NCI-H1436 treated with DMSO at 0.1 percent for 48 hours (cell line): Measurements from ENCODE around the gene GLG1.

Experiments used
- DNase-seq: peaks from one replicate; lab custom pipeline; 2025; lab: John Stamatoyannopoulos, UW

The GLG1 gene

DNA sequence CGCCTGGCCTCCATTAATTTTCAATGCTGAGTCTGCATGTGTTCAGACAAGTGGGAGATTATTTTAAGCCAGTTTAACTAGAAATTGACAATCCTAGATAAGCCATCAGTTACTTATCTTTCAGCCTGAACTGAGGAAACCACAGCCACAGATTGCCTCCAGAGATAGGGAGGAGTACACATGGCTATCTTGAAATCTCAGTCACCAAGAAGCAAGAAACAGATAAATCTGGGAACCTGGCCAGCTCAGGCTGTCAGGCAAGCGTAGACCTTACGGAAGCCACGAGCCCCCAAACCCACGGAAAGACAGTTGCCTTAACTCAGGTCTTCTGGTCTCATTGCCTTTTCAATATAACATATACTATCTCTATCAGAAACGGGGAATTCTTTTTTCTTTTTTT, 2.0 kb upstream of the GLG1 start:
- DNase-seq: no peak

DNA sequence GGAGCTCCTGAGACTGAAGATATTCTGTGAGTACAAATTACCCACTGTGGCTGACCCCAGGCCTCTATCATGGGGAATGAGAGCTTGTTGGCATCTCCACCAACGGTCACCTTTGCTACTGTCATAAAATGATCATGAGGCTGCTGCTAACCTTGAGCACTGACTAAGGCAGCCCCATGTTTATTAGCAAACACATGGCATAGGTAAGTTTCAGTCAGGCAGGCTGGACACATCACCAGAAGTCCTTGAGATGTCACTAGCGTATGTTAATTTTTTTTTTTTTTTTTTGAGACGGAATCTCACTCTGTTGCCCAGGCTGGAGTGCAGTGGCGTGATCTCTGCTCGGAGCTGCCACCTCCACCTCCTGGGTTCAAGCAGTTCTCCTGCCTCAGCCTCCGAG, 1.5 kb upstream of the GLG1 start:
- no peak for DNase-seq

DNA sequence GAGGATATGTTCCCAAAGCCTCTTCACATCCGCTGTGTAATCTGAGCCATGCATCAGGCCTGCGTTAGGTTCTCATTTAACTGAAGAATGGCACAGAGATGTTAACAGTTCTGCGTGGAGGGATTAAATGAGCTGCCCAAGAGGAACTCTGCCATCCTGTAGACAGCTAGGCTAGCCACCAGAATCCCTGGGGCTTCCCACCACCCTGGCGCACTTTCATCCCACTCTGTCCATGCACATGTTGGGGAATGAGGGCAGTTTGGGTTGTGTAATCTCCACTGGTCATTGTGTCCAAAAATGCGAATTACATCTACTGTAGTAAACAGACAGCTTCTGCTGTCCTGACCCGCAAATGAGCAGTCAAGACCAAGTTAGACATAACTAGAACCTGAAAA, 1.0 kb upstream of the GLG1 start:
- DNase-seq: no peak

DNA sequence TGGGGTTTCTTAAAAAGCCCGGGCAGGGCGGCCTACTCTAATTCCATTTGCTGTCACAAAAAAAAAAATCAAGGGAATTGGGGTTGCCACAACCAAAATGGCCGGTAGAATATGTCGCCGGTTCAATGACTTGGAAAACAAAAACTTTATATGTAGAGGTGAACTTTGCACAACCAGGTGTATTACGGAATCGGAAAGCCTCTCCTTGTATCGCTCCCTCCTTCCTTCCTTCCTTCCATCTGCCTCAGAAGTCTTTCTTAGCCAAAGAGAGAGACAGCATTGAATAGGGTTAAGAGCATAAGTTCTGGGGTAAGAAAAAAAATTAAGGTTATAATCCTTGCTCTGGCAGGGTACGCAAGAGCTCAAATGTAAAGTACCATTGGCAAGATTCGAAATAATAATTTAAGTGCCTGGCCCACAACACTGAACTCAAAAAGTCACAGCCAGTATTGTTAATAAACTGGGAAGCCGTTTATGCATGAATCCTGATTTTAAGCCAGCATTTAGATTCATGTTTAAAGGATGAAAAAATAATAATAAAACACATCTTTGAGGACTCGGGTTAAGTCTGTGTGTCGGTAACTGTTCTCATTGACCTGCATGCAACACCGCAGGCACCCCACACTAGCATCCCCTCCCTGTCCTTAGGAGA, 522 bp upstream of the GLG1 start:
- no peak for DNase-seq

DNA sequence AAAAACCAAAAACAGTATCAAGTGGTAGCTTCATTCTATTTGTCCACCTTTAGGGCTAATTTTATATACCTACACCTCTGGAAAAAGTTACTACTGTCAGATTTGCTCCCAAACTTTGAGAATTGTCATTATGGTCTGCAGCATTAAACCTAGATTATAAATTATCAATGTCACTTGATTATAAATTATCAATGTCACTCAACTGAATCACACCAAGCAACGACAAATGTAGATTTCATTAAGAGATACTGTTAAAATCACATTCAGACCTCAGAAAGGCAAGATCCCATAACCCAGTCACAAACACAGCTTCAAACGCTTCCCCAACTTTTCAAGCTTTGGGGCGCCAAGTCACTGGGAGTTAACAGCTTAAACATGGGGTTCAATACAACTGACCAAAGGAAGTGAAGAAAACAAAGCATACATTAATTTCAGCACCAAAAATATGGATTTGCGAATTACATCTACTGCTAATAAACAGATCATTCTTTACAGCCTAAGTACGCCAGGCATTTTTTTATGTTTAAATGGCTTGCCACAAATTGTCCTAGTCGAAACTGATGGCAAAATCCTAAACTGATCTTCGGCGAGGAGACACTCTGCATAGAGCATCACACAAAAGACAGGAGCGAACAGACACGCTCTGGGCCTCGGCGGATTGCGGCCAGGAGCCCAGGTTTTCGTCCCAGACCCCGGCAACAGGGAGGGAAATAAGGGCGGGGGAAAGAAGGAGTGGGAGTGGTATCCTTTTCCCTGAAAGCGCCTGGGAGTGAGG, 981 bp downstream of the GLG1 start:
- DNase-seq: no peak

DNA sequence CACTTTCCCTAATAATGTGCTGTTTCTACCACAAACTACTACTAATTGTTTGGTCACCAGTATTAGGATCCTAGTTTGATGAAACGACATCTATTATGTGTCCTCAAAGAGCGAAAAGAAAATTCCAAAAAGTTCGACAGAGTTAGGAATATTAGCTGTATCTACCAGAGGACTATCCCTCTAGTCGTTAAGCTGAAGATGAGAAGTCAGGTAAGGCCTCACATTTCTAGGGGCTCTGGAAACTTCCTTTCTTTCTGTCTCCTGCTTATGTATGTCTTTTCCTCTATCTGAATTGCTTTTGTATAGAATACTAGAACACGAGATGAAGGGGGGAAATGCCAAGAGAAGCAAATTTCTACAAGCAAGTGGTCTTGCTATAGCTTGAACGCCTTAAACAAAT, 1.6 kb downstream of the GLG1 start:
- DNase-seq: no peak

DNA sequence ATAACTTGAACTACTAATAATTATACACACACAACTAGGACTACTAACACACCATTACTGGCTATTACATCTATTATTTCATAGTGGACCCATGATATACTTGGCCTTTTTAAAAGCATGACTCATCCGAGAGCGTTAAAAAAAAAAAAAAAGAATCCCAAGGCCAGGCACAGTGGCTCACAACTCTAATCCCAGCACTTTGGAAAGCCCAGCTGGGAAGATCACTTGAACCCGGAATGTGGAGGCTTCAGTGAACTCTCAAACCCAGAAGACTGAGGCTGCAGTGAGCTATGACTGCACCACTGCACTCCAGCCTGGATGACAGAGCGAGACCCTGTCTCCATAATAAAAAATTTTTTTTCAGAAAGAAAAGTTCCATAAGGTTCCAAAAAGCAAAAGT, 3.1 kb downstream of the GLG1 start:
- no peak for DNase-seq

DNA sequence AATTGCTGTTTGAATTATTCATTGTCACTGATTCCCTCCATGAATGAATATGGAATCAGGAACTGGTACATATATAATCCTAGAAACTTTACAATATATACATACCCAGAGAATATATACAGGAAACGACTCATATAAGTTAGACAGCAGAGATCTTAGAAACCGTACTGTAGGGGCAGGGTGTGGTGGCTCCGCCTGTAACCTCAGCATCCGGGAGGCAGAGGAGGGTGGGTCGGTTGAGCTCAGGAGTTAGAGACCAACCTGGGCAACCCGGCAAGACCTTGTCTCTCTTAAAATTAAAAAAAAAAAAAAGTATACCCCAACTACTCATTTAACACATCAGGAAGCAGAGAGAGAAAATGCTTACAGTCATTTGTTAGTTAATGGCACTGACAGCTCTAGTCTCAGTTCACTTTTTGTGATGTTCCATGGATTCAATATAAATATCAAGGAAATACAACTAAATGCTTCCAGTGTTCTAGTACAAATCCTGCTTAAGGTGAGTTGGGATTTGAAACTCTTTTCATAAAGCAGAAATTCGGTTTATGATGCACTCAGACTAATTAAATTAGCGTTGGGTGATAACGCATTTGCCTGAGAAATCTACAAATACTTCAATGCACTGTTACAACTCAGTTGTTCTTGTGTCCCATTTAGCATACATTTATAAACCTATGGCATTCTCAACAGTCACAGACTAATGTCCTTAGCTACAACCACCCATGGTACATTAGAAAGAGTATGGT, 5.6 kb downstream of the GLG1 start:
- DNase-seq: no peak

DNA sequence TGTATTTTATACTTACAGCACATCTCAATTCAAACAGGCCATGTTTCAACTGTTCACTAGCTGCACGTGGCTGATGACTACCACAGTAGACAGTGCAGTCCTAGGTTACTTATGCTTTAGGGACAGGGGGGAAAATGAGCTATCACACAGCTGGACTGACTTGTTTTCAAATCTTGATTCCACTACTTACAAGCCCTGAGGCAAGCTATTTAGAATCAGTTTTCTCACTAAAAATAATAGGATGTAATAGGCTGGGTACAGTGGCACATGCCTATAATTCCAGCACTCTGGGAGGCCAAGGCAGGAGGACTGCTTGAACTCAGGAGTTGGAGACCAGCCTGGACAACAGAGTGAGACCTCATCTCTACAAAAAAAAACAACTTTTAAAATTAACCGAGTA, 10.3 kb downstream of the GLG1 start:
- DNase-seq: no peak

DNA sequence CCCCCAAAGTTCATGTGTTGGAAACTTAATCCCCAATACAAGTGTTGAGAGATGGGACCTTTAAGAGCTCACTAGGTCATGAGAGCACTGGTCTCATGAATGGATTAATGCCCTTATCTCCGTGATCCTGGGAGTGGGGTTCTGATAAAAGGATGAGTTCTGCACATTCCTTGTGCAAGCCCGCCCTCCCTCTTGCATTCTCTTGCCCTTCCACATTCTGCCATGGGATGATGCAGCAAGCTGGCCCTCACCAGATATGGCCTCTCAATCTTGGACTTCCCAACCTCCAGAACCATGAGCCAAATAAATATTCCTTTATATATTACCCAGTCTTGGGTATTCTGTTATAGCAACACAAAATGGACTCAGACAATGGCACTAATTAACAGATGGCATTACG, 14.1 kb downstream of the GLG1 start:
- DNase-seq: no peak

DNA sequence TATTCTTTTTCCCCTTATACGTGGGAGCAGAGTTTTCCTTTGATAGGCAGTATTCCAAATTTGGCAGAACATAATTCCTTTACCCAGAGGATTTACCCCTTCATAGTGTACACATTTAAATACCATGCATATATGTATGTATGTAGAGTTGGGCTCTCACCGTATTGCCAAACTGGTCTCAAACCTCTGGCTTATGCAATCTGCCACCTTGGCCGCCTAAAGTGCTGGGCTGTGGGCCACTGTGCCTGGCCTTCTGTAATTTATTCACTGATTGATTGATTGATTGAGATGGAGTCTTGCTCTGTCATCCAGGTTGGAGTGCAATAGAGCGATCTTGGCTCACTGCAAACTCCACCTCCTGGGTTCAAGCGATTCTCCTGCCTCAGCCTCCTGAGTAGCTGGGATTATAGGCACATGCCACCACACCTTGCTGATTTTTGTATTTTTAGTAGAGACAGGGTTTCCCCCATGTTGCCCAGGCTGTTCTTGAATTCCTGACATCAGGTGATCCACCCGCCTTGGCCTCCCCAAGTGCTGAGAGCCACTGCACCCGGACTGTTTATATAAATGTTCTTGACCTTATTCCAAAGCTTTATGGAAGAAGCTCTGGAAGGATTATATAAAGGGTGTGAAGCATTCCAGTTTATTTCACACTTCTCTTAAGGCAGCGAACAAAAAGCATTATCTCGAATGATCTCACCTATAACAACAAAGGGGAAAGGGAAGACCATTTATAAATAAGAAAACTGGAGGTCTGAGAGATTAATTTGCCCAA, 14.9 kb downstream of the GLG1 start:
- DNase-seq: no peak

DNA sequence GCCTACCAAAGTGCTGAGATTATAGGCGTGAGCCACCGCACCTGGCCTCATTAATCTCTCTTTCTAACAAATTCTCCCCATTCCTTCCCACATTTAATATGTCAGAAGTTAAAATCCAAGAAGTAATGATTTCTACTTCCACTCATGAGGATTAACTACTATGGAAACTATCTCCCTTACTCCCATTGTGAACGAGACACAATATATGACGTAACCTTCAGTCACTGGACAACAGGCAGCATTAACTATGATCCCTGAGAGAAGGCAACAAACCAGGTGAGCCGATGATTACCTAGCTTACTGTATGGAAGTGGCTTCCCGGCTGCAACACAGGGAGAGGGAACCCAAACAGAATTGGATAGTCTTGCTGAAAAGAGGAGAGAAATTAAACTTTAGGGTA, 20.0 kb downstream of the GLG1 start:
- DNase-seq: no peak

DNA sequence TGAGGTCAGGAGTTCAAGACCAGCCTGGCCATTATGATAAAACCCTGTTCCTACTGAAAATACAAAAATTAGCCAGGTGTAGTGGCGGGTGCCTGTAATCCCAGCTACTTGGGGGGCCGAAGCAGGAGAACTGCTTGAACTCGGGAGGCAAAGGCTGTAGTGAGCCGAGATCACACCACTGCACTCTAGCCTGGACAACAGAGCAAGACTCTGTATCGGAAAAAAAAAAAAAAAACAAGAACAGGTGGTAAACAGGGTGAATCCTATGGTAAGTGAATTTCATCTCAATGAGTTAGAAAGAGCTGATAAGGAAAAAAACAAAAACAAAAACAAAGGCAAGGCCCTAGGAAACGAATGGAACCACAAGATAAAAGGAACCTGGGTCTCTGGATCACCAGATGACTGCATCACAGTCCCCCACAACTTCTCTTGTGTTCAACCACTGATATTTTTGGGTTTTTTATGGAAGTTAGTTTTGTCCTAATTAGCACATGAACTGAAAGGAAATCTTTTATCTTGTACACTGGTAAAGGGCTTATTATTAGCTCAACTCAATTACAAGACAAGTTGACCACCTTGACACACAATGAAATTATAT, 21.0 kb downstream of the GLG1 start:
- no peak for DNase-seq

DNA sequence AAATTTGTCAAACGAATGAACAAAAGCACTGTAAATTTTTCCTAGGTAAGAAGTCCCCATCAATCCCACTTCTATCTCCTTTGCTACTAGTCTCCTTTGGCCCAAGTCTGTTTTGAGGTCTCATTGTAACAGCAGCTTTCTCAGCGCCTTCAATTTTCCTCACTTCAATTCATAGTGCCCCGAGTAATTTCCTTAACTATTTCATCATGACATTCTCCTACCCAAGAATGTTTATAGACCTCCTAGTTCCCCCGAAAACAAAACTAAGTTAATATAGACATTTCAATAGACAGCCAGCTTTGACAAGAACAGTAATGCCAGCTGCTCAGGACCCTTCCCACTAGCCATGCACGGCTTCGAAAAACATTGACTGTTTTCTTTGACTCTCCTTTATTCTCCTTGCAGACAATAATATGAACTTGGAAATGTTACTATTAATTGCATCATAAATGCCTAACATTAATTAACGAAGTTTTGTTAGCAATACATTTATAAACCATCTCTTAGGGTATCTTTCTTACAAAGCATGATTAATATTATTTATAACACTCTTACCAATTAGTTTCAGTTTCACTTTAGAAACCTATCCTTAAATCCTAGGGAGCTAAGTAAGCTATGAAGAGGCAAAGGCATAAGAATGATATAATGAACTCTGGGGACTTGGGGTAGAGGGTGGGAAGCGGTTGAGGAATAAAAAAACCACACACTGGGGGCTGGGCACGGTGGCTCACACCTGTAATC, 22.8 kb downstream of the GLG1 start:
- no peak for DNase-seq

DNA sequence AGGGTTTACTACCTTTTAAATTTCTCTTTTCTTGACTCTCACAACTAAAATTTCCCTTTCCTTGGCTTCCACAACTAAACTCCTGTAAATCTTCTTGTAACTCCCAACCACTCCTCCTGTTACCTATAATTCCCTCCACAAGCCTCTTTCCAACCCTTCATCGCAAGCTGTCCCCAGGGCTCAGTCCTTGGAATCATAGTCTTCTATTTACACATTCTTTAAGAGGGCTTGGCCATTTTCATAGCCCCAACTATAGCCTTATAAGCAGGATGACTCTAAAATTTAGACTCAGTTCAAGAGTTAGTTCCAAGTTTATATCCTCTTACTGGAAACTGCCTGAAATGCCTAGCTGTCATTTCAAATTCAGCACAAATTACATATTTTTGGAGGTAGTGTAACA, 23.9 kb downstream of the GLG1 start:
- DNase-seq: no peak

DNA sequence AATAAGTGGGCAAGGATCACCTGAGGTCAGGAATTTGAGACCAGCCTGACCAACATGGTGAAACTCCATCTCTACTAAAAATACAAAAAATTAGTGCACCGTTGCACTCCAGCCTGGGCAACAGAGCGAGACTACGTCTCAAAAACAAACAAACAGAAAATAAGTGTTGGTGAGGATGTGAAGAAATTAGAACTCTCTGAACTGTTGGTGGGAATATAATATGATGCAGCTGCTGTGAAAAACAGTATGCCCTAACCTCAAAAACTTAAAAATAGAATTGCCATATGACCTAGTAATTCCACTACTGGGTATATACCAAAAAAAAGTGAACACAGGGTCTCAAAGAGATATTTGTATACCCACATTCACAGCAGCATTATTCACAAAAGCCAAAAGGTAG, 26.1 kb downstream of the GLG1 start:
- no peak for DNase-seq

DNA sequence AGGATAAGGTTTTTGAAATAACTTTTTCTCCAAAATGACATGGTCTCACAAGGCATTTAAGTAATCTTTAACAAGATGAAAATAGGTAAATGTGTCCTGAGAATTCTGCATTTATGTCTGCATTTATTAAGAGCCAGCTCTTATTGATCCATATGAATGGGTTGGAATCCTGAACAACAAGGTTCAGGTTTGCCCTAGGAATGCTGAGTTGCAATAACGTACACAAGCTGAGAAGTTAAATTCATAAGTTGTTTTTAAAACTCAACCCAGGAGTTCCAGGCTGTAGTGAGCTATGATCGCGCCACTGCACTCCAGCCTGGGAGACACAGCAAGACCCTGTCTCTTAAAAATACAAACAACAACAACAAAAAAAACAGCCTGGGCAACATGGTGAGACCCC, 28.1 kb downstream of the GLG1 start:
- no peak for DNase-seq

DNA sequence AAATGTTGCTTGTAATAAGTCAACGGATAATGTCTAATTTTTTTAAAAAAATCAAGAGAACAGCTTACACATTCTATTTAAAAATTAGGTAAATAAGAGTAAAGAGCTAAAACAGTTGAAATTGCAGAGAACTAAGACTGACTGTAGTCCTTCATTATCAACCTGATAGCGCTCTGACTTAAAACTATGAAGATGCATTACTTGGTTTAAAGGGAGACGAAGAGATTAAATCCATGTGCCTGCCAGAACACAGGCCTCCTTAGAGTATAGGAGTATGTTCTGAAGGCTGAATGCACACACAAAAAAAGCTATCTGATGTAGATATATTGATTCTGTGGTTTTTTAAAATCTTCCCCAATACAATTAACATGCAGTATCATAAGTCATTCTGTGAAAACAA, 28.5 kb downstream of the GLG1 start:
- no peak for DNase-seq

DNA sequence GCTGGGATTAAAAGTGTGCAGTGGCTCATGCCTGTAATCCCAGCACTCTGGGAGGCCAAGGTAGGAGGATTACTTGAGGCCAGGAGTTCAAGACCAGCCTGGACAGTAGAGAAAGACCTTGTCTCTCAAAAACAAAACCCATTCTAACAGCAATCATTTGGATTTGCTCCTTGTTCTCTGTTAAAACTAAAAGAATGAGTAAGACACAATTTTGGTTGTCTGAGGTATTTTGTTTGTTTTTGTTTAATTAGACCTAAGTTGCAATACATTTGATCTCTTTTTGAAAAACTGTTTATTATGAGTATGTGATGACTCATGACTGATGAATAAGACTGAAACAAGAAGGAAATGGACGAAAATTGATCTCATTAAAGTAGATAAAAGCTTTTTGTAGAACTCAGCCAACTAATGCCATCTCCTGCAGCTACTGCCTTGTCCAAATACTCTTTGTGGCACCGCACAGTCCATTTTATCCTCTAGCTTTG, 29.0 kb downstream of the GLG1 start:
- DNase-seq: no peak

DNA sequence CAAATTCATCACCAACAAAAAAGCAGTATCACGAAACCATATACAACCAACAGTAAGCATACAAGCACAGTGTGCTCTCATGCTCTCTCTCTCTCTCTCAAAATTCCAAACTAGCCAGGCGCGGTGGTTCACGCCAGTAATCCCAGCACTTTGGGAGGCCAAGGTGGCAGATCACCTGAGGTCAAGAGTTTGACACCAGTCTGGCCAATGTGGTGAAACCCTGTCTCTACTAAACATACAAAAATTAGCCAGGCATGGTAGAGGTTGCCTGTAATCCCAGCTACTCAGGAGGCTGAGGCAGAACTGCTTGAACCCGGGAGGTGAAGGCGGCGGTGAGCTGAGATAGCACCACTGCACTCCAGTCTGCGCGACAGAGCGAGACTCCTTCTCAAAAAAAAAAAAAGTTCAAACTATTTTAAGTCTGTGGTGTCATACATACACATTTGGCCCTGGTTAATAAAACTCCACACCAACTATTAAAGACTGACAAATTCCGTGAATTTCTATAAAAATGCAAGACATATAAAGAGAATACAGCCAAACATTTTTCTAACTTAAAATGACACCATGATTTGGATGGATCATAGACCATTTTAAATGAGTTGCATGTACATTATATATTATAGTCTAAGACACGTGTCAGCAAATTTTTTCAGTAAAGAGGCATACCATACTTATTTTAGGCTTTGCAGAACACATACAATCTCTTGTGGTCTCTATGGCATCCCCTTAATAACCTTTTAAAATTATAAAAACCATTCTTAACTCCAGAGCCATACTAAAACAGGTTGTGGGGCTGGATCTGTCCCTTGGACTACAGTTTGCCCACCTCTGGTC, 30.9 kb downstream of the GLG1 start:
- DNase-seq: no peak
